DND-41 (cell line): Measurements from ENCODE around the gene CENPU.

Experiments used
- ATAC-seq: fragments of 200-7000 bp; cut with Tn5 transposase; 3 replicates; pipeline ENCODE4 v1.9.1; 2021; ENCODE audit warnings: low read depth; ENCODE audit not compliant: insufficient read depth
- DNase-seq: peaks from one replicate; pipeline ENCODE4 v3.0.0-alpha.2; 2020
- H2AFZ ChIP-seq: 2 replicates; pipeline ENCODE4 v1.6.0; 2012; ENCODE audit warnings: low read depth, low read length
- H3K27ac ChIP-seq: 2 replicates; pipeline ENCODE4 v1.5.1; 2012; ENCODE audit warnings: low read length, inconsistent platforms
- H3K27me3 ChIP-seq: fragments of 200-600 bp; sonication (generic); 2 replicates; pipeline ENCODE4 v1.6.0; 2012; ENCODE audit warnings: low read length, mild to moderate bottlenecking, inconsistent platforms; ENCODE audit not compliant: insufficient read depth, poor library complexity
- H3K36me3 ChIP-seq: 2 replicates; pipeline ENCODE4 v1.5.1; 2012; ENCODE audit warnings: low read length, inconsistent platforms; ENCODE audit not compliant: insufficient read depth
- H3K4me1 ChIP-seq: 2 replicates; pipeline ENCODE4 v1.5.1; 2012; ENCODE audit warnings: mild to moderate bottlenecking, low read length; ENCODE audit not compliant: insufficient read depth
- H3K4me2 ChIP-seq: 2 replicates; pipeline ENCODE4 v1.6.0; 2012; ENCODE audit warnings: mild to moderate bottlenecking, moderate library complexity, low read length, inconsistent platforms; ENCODE audit not compliant: insufficient read depth
- H3K4me3 ChIP-seq, 2 experiments: fragments of 200-600 bp in 1 of 2; shearing (Covaris generic) in 1 of 2; 2 replicates each; pipeline ENCODE4 v1.5.1; 2012 to 2016; ENCODE audit warnings: inconsistent platforms in 2 of 2, low read length in 2 of 2, mild to moderate bottlenecking in 2 of 2, low read depth in 1 of 2, moderate library complexity in 1 of 2
- H3K79me2 ChIP-seq: 2 replicates; pipeline ENCODE4 v1.6.0; 2012; ENCODE audit warnings: low read length, inconsistent platforms; ENCODE audit not compliant: insufficient read depth
- H3K9ac ChIP-seq: 2 replicates; pipeline ENCODE4 v1.6.0; 2012; ENCODE audit warnings: low read depth, mild to moderate bottlenecking, inconsistent platforms, low read length, moderate library complexity
- H3K9me3 ChIP-seq: 2 replicates; pipeline ENCODE4 v1.5.1; 2012; ENCODE audit warnings: low read length, moderate library complexity, mild to moderate bottlenecking, inconsistent platforms; ENCODE audit not compliant: insufficient read depth, severe bottlenecking
- H4K20me1 ChIP-seq: 2 replicates; pipeline ENCODE4 v1.6.0; 2012; ENCODE audit warnings: low read length; ENCODE audit not compliant: insufficient read depth
- EZH2 ChIP-seq: IDR thresholded peaks from 3 replicates; pipeline ENCODE4 v1.6.1; 2012; ENCODE audit warnings: borderline replicate concordance, low read depth, mild to moderate bottlenecking, moderate library complexity, low read length, inconsistent platforms; ENCODE audit not compliant: severe bottlenecking
- TF ChIP-seq, protein P1 (sequence below): IDR thresholded peaks from 2 replicates; pipeline ENCODE4 v1.5.1; 2012; ENCODE audit warnings: borderline replicate concordance, low read length, moderate library complexity, mild to moderate bottlenecking; ENCODE audit not compliant: poor library complexity, severe bottlenecking; ENCODE audit errors: extremely low read depth

The CENPU gene

GRCh38 chr4:184757810-184758209 lies 23.9 kb upstream of the CENPU start:
- no peak overlapping the region for H3K9ac ChIP-seq
- H3K4me1 ChIP-seq, result peaks cover 10% of the 10 kb centered on the region
- no peaks in the 10 kb centered on the region for H3K9me3 ChIP-seq
- H3K27ac ChIP-seq, result no peak overlapping the region
- DNase-seq (no peak), ATAC-seq (no peak)
- TF ChIP-seq, protein P1, sequence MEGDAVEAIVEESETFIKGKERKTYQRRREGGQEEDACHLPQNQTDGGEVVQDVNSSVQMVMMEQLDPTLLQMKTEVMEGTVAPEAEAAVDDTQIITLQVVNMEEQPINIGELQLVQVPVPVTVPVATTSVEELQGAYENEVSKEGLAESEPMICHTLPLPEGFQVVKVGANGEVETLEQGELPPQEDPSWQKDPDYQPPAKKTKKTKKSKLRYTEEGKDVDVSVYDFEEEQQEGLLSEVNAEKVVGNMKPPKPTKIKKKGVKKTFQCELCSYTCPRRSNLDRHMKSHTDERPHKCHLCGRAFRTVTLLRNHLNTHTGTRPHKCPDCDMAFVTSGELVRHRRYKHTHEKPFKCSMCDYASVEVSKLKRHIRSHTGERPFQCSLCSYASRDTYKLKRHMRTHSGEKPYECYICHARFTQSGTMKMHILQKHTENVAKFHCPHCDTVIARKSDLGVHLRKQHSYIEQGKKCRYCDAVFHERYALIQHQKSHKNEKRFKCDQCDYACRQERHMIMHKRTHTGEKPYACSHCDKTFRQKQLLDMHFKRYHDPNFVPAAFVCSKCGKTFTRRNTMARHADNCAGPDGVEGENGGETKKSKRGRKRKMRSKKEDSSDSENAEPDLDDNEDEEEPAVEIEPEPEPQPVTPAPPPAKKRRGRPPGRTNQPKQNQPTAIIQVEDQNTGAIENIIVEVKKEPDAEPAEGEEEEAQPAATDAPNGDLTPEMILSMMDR, result no peak
- TF ChIP-seq EZH2, result no peak
- no peaks in the 10 kb centered on the region for H4K20me1 ChIP-seq
- no peaks in the 10 kb centered on the region for H3K79me2 ChIP-seq
- no peaks in the 10 kb centered on the region for H3K36me3 ChIP-seq
- H3K27me3 ChIP-seq, result no peaks in the 10 kb centered on the region
- no peak overlapping the region for H3K4me2 ChIP-seq
- no peak overlapping the region for H3K4me3 ChIP-seq
- H2AFZ ChIP-seq, result no peak overlapping the region

GRCh38 chr4:184756399-184756798 lies 22.5 kb upstream of the CENPU start:
- no peaks in the 10 kb centered on the region for H3K79me2 ChIP-seq
- no peaks in the 10 kb centered on the region for H3K4me1 ChIP-seq
- H3K9me3 ChIP-seq, result no peaks in the 10 kb centered on the region
- no peak overlapping the region for H3K4me2 ChIP-seq
- ATAC-seq (no peak), DNase-seq (no peak)
- TF ChIP-seq EZH2, result no peak
- TF ChIP-seq, protein P1, result no peak
- no peaks in the 10 kb centered on the region for H3K36me3 ChIP-seq
- H3K4me3 ChIP-seq, result no peak overlapping the region
- no peaks in the 10 kb centered on the region for H3K27me3 ChIP-seq
- H3K27ac ChIP-seq, result no peak overlapping the region
- no peaks in the 10 kb centered on the region for H4K20me1 ChIP-seq
- no peak overlapping the region for H2AFZ ChIP-seq
- H3K9ac ChIP-seq, result no peak overlapping the region

DNA sequence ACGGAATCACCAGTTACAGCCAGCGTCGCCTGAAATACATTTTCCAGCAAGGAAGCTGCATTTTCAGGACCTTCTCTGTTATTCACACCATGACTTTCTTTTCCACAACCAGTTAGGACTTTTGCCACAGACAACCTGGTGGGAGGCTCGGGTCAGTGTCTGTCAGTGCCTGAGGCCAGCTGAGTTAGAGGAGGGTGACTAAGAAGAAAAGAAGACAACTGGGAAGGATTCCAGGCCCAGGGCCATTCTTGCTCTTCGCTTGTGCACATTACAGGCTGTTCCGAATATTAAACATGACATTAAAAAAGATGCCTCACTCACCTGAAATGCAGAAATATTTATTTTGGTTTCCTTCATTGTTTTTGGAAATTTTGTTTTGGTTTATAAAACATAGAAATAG lies 21.4 kb upstream of the CENPU start:
- TF ChIP-seq, protein P1, result no peak
- no peak for TF ChIP-seq EZH2
- Histone ChIP-seq H3K27ac (no peak overlapping the region), H3K79me2 (no peaks in the 10 kb centered on the region), H3K9ac (no peak overlapping the region), H3K4me3 (no peak overlapping the region), H2AFZ (no peak overlapping the region), H3K27me3 (no peaks in the 10 kb centered on the region), H4K20me1 (no peaks in the 10 kb centered on the region), H3K4me2 (no peak overlapping the region), H3K4me1 (no peaks in the 10 kb centered on the region), H3K36me3 (no peaks in the 10 kb centered on the region), H3K9me3 (no peaks in the 10 kb centered on the region)
- DNase-seq (no peak), ATAC-seq (no peak)
